Stimulated activated CD4-positive, alpha-beta T cell treated with anti-CD3 and anti-CD28 coated beads, Interleukin-4, amount 100 ng/mL, for 4 hours (primary cell): ENCODE measurements around the gene MYO1D.
"Not testable (repeated sequence)": the region's sequence is repeated elsewhere in the genome, so short reads cannot be mapped to it uniquely, and the experiment has no call there.

ENCODE experiments used
- DNase-seq, 2 experiments: peaks; one replicate each; pipeline ENCODE4 v3.0.0-alpha.2; 2020

Gene MYO1D

GRCh38 chr17:32720671-32721070 is 156.3 kb downstream of the MYO1D start:
- no peak for DNase-seq

GRCh38 chr17:32719689-32720088 is 157.2 kb downstream of the MYO1D start:
- DNase-seq: no peak

GRCh38 chr17:32714922-32715321 is 162.0 kb downstream of the MYO1D start:
- DNase-seq: not testable (repeated sequence)

GRCh38 chr17:32714206-32714605 is 162.7 kb downstream of the MYO1D start:
- not testable (repeated sequence) for DNase-seq

- DNase-seq: no peak
Measured at GRCh38 chr17:32713081-32713480, 163.8 kb downstream of the MYO1D start.

GRCh38 chr17:32709562-32709961 is 167.4 kb downstream of the MYO1D start:
- no peak for DNase-seq

GRCh38 chr17:32701871-32702270 is 175.1 kb downstream of the MYO1D start:
- no peak for DNase-seq

- no peak for DNase-seq
Measured at GRCh38 chr17:32699247-32699646, 177.7 kb downstream of the MYO1D start.

- no peak for DNase-seq
Measured at GRCh38 chr17:32697728-32698625, 178.9 kb downstream of the MYO1D start.

- DNase-seq: no peak
Measured at GRCh38 chr17:32696426-32696825, 180.5 kb downstream of the MYO1D start.

GRCh38 chr17:32695864-32696263 is 181.1 kb downstream of the MYO1D start:
- DNase-seq: no peak

GRCh38 chr17:32693194-32693897 is 183.6 kb downstream of the MYO1D start:
- no peak for DNase-seq

GRCh38 chr17:32692179-32692578 is 184.7 kb downstream of the MYO1D start:
- DNase-seq: no peak

- no peak for DNase-seq
Measured at GRCh38 chr17:32689348-32689747, 187.6 kb downstream of the MYO1D start.

- no peak for DNase-seq
Measured at GRCh38 chr17:32688221-32688620, 188.7 kb downstream of the MYO1D start.

GRCh38 chr17:32684087-32684958 is 192.6 kb downstream of the MYO1D start:
- no peak for DNase-seq

- no peak for DNase-seq
Measured at GRCh38 chr17:32673964-32674363, 203.0 kb downstream of the MYO1D start.

GRCh38 chr17:32672711-32673110 is 204.2 kb downstream of the MYO1D start:
- no peak for DNase-seq

GRCh38 chr17:32671896-32672295 is 205.0 kb downstream of the MYO1D start:
- no peak for DNase-seq

- DNase-seq: no peak
Measured at GRCh38 chr17:32664936-32665583, 211.9 kb downstream of the MYO1D start.

- DNase-seq: no peak
Measured at GRCh38 chr17:32660496-32660985, 216.4 kb downstream of the MYO1D start.

- peak; percentile 40 to 54 for DNase-seq
Measured at GRCh38 chr17:32659419-32659842, 217.5 kb downstream of the MYO1D start.
